Mesothelial cell of epicardium (in vitro differentiated cells): Measurements from ENCODE around the gene CD40. TPM values are rescaled to one million over a fixed set of nuclear protein-coding genes. Genes with fewer than 3 reads are reported as not detected.

ENCODE experiments used
- DNase-seq, 2 experiments: peaks; one replicate each; pipeline ENCODE4 v3.0.0; 2021; ENCODE audit warnings: low spot score in 2 of 2; ENCODE audit not compliant: unreplicated experiment in 2 of 2
- H3K27ac Mint-ChIP-seq: 2 replicates; pipeline ENCODE4 v1.8.0; 2021; ENCODE audit warnings: mixed read lengths
- H3K27me3 Mint-ChIP-seq: 2 replicates; pipeline ENCODE4 v1.8.0; 2021; ENCODE audit warnings: low read depth, mixed read lengths
- H3K36me3 Mint-ChIP-seq: 2 replicates; pipeline ENCODE4 v1.8.0; 2021; ENCODE audit warnings: mixed read lengths
- H3K4me1 Mint-ChIP-seq: 2 replicates; pipeline ENCODE4 v1.8.0; 2021; ENCODE audit warnings: mixed read lengths
- H3K4me3 Mint-ChIP-seq: 2 replicates; pipeline ENCODE4 v1.8.0; 2021; ENCODE audit warnings: mild to moderate bottlenecking, moderate library complexity, mixed read lengths
- H3K9me3 Mint-ChIP-seq: 2 replicates; pipeline ENCODE4 v1.8.0; 2021; ENCODE audit warnings: mixed read lengths
- total RNA-seq: library from RNA; stranded (reverse); gene quantifications from 3 replicates; pipeline ENCODE4 v1.2.1, GENCODE V29; 2021
- TF ChIP-seq, protein P1 (sequence below): fragments of 200-600 bp; sonication (generic); IDR thresholded peaks from one replicate; pipeline ENCODE4 v1.5.0; 2021; ENCODE audit warnings: antibody characterized with exemption; ENCODE audit not compliant: unreplicated experiment

CD40 gene
- total RNA-seq, 1 donor from 2014 or later: 3.8 TPM

DNA sequence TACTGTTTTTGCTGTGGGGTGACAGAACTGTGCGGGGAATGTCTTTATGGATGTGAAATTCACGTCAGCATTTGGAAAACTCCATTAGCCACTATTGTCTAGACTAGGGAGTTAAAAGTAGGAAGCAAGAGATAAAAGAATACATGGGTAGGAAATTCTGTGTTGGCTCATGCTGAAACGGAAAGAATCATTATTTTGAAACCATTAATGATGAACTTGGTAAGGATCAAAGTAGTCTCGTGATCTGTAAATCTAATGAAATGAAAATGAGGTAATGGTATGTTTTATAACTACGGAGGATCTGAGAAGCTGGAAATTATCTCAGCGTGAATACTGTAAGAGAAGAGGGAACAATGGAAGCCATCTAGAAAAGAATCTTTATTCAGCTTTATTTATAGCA is 11.1 kb upstream of the CD40 start:
- Mint-ChIP-seq H3K9me3 (peaks cover 3% of the 10 kb centered on the region), H3K4me1 (no peaks in the 10 kb centered on the region), H3K27me3 (peaks cover 85% of the 10 kb centered on the region), H3K27ac (no peak overlapping the region), H3K36me3 (no peaks in the 10 kb centered on the region), H3K4me3 (no peak overlapping the region)
- TF ChIP-seq, protein P1, sequence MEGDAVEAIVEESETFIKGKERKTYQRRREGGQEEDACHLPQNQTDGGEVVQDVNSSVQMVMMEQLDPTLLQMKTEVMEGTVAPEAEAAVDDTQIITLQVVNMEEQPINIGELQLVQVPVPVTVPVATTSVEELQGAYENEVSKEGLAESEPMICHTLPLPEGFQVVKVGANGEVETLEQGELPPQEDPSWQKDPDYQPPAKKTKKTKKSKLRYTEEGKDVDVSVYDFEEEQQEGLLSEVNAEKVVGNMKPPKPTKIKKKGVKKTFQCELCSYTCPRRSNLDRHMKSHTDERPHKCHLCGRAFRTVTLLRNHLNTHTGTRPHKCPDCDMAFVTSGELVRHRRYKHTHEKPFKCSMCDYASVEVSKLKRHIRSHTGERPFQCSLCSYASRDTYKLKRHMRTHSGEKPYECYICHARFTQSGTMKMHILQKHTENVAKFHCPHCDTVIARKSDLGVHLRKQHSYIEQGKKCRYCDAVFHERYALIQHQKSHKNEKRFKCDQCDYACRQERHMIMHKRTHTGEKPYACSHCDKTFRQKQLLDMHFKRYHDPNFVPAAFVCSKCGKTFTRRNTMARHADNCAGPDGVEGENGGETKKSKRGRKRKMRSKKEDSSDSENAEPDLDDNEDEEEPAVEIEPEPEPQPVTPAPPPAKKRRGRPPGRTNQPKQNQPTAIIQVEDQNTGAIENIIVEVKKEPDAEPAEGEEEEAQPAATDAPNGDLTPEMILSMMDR: no peak
- no peak for DNase-seq

DNA sequence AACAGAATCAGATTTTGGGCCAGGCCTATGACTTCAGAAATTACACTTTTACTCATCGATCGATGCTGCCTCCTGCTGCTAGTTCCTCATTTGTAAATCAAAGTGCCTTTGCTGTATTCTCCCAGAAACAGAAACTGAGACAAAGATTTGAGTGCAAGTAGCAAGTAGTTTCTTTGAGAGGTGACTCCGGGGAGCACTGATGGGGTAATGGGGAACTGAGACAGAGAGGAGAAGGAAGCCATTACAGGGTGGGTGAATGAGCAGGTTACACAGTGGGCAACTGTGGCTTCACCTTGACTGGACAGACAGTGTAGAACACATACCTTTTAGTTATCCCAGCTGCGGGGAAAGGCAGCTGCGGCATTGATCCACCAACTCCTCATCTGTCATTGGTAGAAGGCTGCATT is 9.7 kb upstream of the CD40 start:
- H3K36me3 Mint-ChIP-seq: no peaks in the 10 kb centered on the region
- no peak for DNase-seq
- H3K27ac Mint-ChIP-seq: no peak overlapping the region
- H3K9me3 Mint-ChIP-seq: no peaks in the 10 kb centered on the region
- TF ChIP-seq, protein P1: no peak
- no peaks in the 10 kb centered on the region for H3K4me1 Mint-ChIP-seq
- H3K27me3 Mint-ChIP-seq: peaks cover 87% of the 10 kb centered on the region
- H3K4me3 Mint-ChIP-seq: no peak overlapping the region

DNA sequence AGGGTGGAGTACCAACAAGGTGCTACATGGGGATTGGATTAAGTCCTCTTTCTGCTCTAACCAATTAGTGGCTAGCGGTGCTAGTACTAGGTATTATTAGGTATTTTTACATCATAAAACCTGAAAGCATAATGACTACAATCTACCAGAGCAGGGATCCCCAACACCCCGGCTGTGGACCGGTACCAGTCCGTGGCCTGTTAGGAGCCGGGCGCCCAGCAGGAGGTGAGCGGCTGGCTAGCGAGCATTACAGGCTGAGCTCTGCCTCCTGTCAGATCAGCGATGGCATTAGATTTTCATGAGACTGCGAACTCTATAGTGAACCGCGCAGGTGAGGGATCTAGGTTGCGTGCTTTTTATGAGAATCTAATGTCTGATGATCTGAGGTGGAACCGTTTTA is 9.1 kb upstream of the CD40 start:
- H3K27me3 Mint-ChIP-seq: peaks cover 89% of the 10 kb centered on the region
- TF ChIP-seq, protein P1: no peak
- H3K36me3 Mint-ChIP-seq: no peaks in the 10 kb centered on the region
- H3K9me3 Mint-ChIP-seq: no peaks in the 10 kb centered on the region
- no peaks in the 10 kb centered on the region for H3K4me1 Mint-ChIP-seq
- H3K4me3 Mint-ChIP-seq: no peak overlapping the region
- DNase-seq: no peak
- no peak overlapping the region for H3K27ac Mint-ChIP-seq

DNA sequence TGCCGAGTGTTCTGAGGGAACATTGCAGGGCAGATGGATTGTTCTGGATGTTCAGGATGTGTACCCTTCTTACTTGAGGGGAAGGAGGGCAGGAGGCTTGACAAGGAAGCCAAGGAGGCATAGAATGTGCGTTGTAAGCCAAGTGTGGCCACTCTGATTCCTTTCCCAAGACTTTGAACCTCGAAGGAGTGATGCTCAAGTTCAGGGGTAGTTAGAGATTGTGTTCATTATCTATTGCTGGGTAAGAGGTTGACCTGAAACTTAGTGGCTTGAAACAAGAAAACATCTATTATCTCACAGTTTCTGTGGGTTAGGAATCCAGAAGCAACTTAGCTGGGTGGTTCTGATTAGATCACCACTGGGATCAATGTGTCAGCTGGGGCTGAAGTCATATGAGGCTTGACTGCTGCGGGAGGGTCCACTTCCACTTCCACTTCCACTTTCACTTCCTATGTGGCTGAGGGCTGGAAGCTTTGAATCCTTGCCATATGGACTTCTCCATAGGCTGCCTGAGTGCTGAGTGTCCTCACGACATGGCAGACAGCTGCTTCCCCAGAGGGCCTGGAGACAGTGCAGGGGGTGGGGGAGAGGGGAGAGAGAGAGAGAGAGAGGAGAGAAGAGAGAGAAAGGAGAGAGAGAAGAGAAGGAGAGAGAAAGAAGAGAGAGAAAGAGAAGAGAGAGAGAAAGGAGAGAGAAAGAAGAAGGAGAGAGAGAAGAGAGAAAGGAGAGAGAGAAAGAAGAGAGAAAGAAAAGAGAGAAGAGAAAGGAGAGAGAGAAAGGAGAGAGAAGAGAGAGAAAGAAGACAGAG is 6.9 kb upstream of the CD40 start:
- H3K27ac Mint-ChIP-seq: no peak overlapping the region
- peaks cover 90% of the 10 kb centered on the region for H3K27me3 Mint-ChIP-seq
- no peak for DNase-seq
- TF ChIP-seq, protein P1: no peak
- H3K9me3 Mint-ChIP-seq: no peaks in the 10 kb centered on the region
- no peaks in the 10 kb centered on the region for H3K36me3 Mint-ChIP-seq
- H3K4me3 Mint-ChIP-seq: no peak overlapping the region
- H3K4me1 Mint-ChIP-seq: no peaks in the 10 kb centered on the region

DNA sequence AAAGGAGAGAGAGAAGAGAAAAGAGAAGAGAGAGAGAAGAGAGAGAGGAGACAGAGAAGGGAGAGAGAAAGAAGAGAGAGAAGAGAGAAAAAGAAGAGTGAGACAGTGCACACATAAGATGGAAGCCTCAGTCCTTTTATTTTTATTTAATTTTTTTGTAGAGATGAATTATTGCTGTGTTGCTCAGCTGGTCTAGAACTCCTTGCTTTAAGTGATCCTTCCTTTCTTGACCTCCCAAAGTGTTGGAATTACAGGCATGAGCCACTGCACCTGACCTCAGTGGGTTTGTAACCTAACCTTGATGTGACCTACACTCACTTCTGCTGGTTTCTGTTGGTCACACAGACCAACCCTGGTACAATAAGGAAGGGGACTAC is 6.3 kb upstream of the CD40 start:
- Mint-ChIP-seq H3K36me3 (no peaks in the 10 kb centered on the region), H3K9me3 (no peaks in the 10 kb centered on the region), H3K27me3 (peaks cover 90% of the 10 kb centered on the region), H3K4me3 (no peak overlapping the region), H3K27ac (no peak overlapping the region), H3K4me1 (no peaks in the 10 kb centered on the region)
- TF ChIP-seq, protein P1: no peak
- no peak for DNase-seq
